BJ (cell line): Measurements from ENCODE around the gene SHMT2. TPM values are rescaled to one million over a fixed set of nuclear protein-coding genes. Genes with fewer than 3 reads are reported as not detected.

Source experiments
- CTCF ChIA-PET: fragments of 350-600 bp; formaldehyde crosslinking; extraction: SDS; loops from one replicate; lab custom pipeline; 2021; ENCODE audit warnings: antibody characterized with exemption, inconsistent platforms; lab: Yijun Ruan, JAX
- POLR2A ChIA-PET: fragments of 300-600 bp; sonication (Branson Sonifier 250); formaldehyde crosslinking; extraction: SDS; loops from one replicate; lab custom pipeline; 2021; ENCODE audit warnings: antibody characterized with exemption; lab: Charles Lee
- DNase-seq: peaks from one replicate; pipeline ENCODE4 v3.0.0-alpha.2; 2011; ENCODE audit warnings: low read depth
- H3K27me3 ChIP-seq: 2 replicates; pipeline ENCODE4 v1.6.0; 2011; ENCODE audit warnings: low read length; ENCODE audit not compliant: control insufficient read depth, insufficient read depth
- H3K36me3 ChIP-seq: 2 replicates; pipeline ENCODE4 v1.5.1; 2011; ENCODE audit warnings: low read length; ENCODE audit not compliant: control insufficient read depth, insufficient read depth
- H3K4me3 ChIP-seq: 2 replicates; pipeline ENCODE4 v1.5.1; 2011; ENCODE audit warnings: low read depth, mild to moderate bottlenecking, control low read depth, low read length
- polyA plus RNA-seq: library from polyadenylated mRNA; depleted of rRNA; stranded (reverse); fragments of >200 nt; gene quantifications from 2 replicates; pipeline ENCODE4 v1.2.3, GENCODE V29; 2011
- TF ChIP-seq, protein P1 (sequence below): IDR thresholded peaks from 2 replicates; pipeline ENCODE4 v1.5.1; 2011; ENCODE audit warnings: low read depth, mild to moderate bottlenecking, control low read depth, inconsistent platforms, low read length, moderate library complexity; ENCODE audit not compliant: insufficient read depth

The SHMT2 gene
- polyA plus RNA-seq, 1 experiment, result 550 TPM

DNA sequence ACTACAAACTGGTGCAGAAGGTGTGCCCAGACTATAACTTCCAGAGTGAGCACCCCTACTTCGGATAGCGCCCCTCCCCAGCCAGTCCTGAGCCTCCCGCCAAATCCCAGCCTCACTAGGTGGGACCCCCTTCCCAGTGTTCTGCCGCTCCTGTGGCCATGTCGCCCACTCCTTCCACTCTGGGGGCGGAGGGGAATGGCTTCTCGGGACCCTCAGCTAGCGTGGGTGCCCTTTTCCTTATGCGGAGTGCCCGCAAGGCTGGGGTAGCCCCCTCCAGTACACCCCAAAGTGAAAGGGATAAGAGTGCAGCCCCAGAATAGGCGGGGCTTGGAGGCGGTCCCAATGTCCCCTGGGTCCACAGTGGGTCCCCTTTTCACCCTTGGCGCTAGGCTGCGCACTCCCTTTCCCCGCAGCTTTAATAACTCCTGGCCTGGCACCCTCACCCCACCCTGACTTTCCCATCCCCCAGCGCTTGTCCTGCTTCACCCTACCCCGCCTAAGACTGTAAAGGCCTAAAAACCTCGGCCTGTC, 3.8 kb upstream of the SHMT2 start:
- no peak overlapping the region for H3K4me3 ChIP-seq
- peaks cover 3% of the 10 kb centered on the region for H3K27me3 ChIP-seq
- no peaks in the 10 kb centered on the region for H3K36me3 ChIP-seq
- ChIA-PET CTCF (interaction anchor here (0.6 to 12.2 kb wide), 3 partner anchors 12 to 28 kb away, joined by 3 to 235 read pairs (median 135); a partner anchor contains a TSS), POLR2A (no interaction called here)
- no peak for DNase-seq
- TF ChIP-seq, protein P1, sequence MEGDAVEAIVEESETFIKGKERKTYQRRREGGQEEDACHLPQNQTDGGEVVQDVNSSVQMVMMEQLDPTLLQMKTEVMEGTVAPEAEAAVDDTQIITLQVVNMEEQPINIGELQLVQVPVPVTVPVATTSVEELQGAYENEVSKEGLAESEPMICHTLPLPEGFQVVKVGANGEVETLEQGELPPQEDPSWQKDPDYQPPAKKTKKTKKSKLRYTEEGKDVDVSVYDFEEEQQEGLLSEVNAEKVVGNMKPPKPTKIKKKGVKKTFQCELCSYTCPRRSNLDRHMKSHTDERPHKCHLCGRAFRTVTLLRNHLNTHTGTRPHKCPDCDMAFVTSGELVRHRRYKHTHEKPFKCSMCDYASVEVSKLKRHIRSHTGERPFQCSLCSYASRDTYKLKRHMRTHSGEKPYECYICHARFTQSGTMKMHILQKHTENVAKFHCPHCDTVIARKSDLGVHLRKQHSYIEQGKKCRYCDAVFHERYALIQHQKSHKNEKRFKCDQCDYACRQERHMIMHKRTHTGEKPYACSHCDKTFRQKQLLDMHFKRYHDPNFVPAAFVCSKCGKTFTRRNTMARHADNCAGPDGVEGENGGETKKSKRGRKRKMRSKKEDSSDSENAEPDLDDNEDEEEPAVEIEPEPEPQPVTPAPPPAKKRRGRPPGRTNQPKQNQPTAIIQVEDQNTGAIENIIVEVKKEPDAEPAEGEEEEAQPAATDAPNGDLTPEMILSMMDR, result no peak

GRCh38 chr12:57226588-57227314, 2.8 kb upstream of the SHMT2 start:
- no peak for DNase-seq
- TF ChIP-seq, protein P1, result no peak
- no peaks in the 10 kb centered on the region; the same call in 1 of the 2 replicates for H3K27me3 ChIP-seq
- POLR2A ChIA-PET, result no interaction called here
- CTCF ChIA-PET, result interaction anchor here (0.6 to 12.2 kb wide), 6 partner anchors 10 to 139 kb away, joined by 3 to 235 read pairs (median 4); partner anchors contain the start of gene NXPH4
- H3K36me3 ChIP-seq, result peaks cover 4% of the 10 kb centered on the region
- H3K4me3 ChIP-seq, result no peak overlapping the region

- DNase-seq, result no peak
- Histone ChIP-seq H3K27me3 (no peaks in the 10 kb centered on the region), H3K36me3 (peaks cover 12% of the 10 kb centered on the region), H3K4me3 (no peak overlapping the region)
- ChIA-PET CTCF (interaction anchor here (1.0 to 12.2 kb wide), 5 partner anchors 10 to 140 kb away, joined by 3 to 235 read pairs (median 5); partner anchors contain the start of gene NXPH4), POLR2A (no interaction called here)
- TF ChIP-seq, protein P1, result no peak
These were observed 2.0 kb upstream of the SHMT2 start for GRCh38 chr12:57227315-57228115.

- H3K4me3 ChIP-seq, result peak overlapping the region; percentile 76
- ChIA-PET CTCF (interaction anchor here (0.8 to 12.2 kb wide), 10 partner anchors 11 to 469 kb away, joined by 3 to 235 read pairs (median 4); partner anchors contain the start of genes LRP1 and NXPH4), POLR2A (interaction anchor here (0.5 to 2.6 kb wide), 7 partner anchors 8 to 277 kb away, joined by 3 to 12 read pairs (median 4); a partner anchor contains a TSS)
- TF ChIP-seq, protein P1, result no peak
- peaks cover 27% of the 10 kb centered on the region for H3K36me3 ChIP-seq
- no peaks in the 10 kb centered on the region for H3K27me3 ChIP-seq
- DNase-seq, result no peak
These were observed 371 bp upstream of the SHMT2 start for GRCh38 chr12:57229046-57229633.
